Caco-2 (cell line): ENCODE results near the gene ANAPC4. TPM values are rescaled to one million over a fixed set of nuclear protein-coding genes. Genes with fewer than 3 reads are reported as not detected.

Source experiments
- BruUV-seq: library from RNA; stranded (reverse); fragments of 400-500 nt; replicated peaks from 2 replicates; lab custom pipeline; 2021; lab: Mats Ljungman, UMichigan
- CTCF ChIA-PET: fragments of 300-600 bp; sonication (Branson Sonifier 250); formaldehyde crosslinking; loops from one replicate; lab custom pipeline; 2022; ENCODE audit warnings: antibody characterized with exemption; lab: Charles Lee
- POLR2A ChIA-PET: fragments of 300-600 bp; sonication (Branson Sonifier 250); formaldehyde crosslinking; loops from one replicate; lab custom pipeline; 2022; ENCODE audit warnings: antibody characterized with exemption; lab: Charles Lee
- DNase-seq, 2 experiments: peaks; one replicate each; pipeline versions ENCODE4 v3.0.0 to v3.0.0-alpha.2; 2020 to 2022
- H3K27me3 ChIP-seq: replicated peaks from 2 replicates; pipeline ENCODE4 v1.6.0; 2011; ENCODE audit warnings: low read length; ENCODE audit not compliant: control insufficient read depth, insufficient read depth
- H3K36me3 ChIP-seq: 2 replicates; pipeline ENCODE4 v1.5.1; 2011; ENCODE audit warnings: low read length; ENCODE audit not compliant: control insufficient read depth, insufficient read depth
- H3K4me1 ChIP-seq: fragments of 250-450 bp; sonication (Bioruptor Pico); 2 replicates; pipeline ENCODE4 v1.5.1; 2020; ENCODE audit warnings: mild to moderate bottlenecking
- H3K4me3 ChIP-seq: 2 replicates; pipeline ENCODE4 v1.5.1; 2011; ENCODE audit warnings: low read depth, mild to moderate bottlenecking, control low read depth, low read length
- H3K9me3 ChIP-seq: fragments of 250-450 bp; sonication (Bioruptor Pico); 2 replicates; pipeline ENCODE4 v1.5.1; 2020; ENCODE audit warnings: mild to moderate bottlenecking, moderate library complexity
- H3K27ac Mint-ChIP-seq: one replicate; pipeline ENCODE4 v1.8.0; 2022; ENCODE audit warnings: mixed read lengths; ENCODE audit not compliant: unreplicated experiment
- H3K27me3 Mint-ChIP-seq: one replicate; pipeline ENCODE4 v1.8.0; 2022; ENCODE audit warnings: mixed read lengths; ENCODE audit not compliant: insufficient read depth, unreplicated experiment
- H3K36me3 Mint-ChIP-seq: one replicate; pipeline ENCODE4 v1.8.0; 2022; ENCODE audit warnings: mild to moderate bottlenecking, mixed read lengths; ENCODE audit not compliant: insufficient read depth, unreplicated experiment
- H3K4me1 Mint-ChIP-seq: one replicate; pipeline ENCODE4 v1.8.0; 2022; ENCODE audit warnings: low read depth, mixed read lengths; ENCODE audit not compliant: unreplicated experiment
- H3K4me3 Mint-ChIP-seq: one replicate; pipeline ENCODE4 v1.8.0; 2022; ENCODE audit warnings: mild to moderate bottlenecking, moderate library complexity, mixed read lengths; ENCODE audit not compliant: unreplicated experiment
- H3K9me3 Mint-ChIP-seq: one replicate; pipeline ENCODE4 v1.8.0; 2022; ENCODE audit warnings: mixed read lengths; ENCODE audit not compliant: unreplicated experiment
- CTCF ChIP-seq, 2 experiments: fragments of 200-600 bp in 1 of 2; IDR thresholded peaks; 1 replicate in 1 of 2; 2 replicates in 1 of 2; pipeline versions ENCODE4 v1.5.1 to v1.8.0; 2011 to 2022; ENCODE audit warnings: antibody characterized with exemption in 1 of 2, control low read depth in 1 of 2, inconsistent platforms in 1 of 2, low read depth in 1 of 2, low read length in 1 of 2, mild to moderate bottlenecking in 1 of 2, moderate library complexity in 1 of 2; ENCODE audit not compliant: insufficient read depth in 1 of 2, severe bottlenecking in 1 of 2, unreplicated experiment in 1 of 2
- intact Hi-C: fragments of 100-400 bp; cut with micrococcal nuclease; formaldehyde crosslinking; loops from one replicate; pipeline ENCODE4 v1.10.0; 2022; ENCODE audit not compliant: unreplicated experiment
- total RNA-seq: library from RNA; stranded (reverse); gene quantifications from 2 replicates; pipeline ENCODE4 v1.2.3, GENCODE V29; 2022

Gene ANAPC4
- total RNA-seq, 1 experiment from 2014 or later = 32.3 TPM

DNA sequence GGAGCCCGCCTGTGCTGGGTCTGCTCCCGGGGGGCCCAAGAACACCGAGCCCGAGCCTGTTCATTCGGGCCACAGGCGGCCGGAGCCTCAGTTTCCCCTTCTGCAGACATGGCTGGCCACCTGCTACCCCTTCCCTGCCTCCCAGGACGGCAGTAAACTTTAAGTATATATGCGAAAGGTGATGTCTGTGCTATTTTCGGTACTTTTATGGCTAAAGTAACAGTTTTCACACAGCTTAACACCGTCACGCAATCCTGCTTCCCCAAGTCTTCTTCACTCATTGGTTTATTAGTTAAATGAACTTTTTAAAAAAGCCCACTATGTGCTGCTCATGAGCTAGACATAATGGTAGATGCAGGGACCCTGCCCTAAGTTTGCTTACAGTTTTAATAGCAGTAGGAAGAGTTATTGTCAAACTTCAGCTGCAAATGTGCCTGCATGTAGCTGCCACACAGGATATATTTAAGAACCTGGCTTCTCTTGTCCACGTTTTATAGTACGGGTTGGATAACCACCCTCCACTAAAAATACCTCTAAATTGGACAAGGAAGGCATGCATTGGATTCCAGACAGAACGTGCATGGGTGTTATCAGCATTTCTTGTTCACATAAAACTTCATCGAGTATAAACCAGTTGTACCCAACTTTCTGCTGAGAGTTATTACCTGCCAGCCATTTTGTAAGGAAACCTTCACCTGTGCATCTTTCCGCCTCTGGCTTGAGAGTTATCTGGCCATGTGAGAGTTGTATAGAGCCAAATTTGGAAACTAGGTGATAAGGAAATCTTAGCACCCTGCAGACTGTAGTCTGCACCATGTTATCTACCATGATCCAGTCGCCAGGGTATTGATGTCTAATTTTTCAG lies 741 bp downstream of the ANAPC4 start:
- DNase-seq = no peak
- CTCF ChIA-PET = interaction anchor here (1.9 kb wide), 1 partner anchor 66 kb away, joined by 5 read pairs; no protein-coding TSS in a partner anchor
- Histone ChIP-seq H3K36me3 (no peaks in the 10 kb centered on the region), H3K4me3 (peak overlapping the region; percentile 84), H3K9me3 (no peaks in the 10 kb centered on the region), H3K4me1 (peaks cover 10% of the 10 kb centered on the region; the same call in 1 of the 2 replicates), H3K27me3 (no peaks in the 10 kb centered on the region)
- Mint-ChIP-seq H3K36me3 (peaks cover 12% of the 10 kb centered on the region), H3K4me1 (peaks cover under 1% of the 10 kb centered on the region), H3K9me3 (no peaks in the 10 kb centered on the region), H3K4me3 (no peak overlapping the region), H3K27ac (peak overlapping the region; percentile 87), H3K27me3 (no peaks in the 10 kb centered on the region)
- intact Hi-C loops = loop anchor here (2.0 to 5.0 kb wide), 3 partner anchors 65 to 216 kb away; partner anchors contain the start of genes PI4K2B, SEPSECS and ZCCHC4
- POLR2A ChIA-PET = no interaction called here
- no peak for TF ChIP-seq CTCF (IDR thresholded peaks at IDR 0.05; ENCODE audit: insufficient read depth in 1 of 2, low read depth in 1 of 2, low read length in 1 of 2, severe bottlenecking in 1 of 2, unreplicated experiment in 1 of 2)
- TSS peak; percentile 61 for BruUV-seq

DNA sequence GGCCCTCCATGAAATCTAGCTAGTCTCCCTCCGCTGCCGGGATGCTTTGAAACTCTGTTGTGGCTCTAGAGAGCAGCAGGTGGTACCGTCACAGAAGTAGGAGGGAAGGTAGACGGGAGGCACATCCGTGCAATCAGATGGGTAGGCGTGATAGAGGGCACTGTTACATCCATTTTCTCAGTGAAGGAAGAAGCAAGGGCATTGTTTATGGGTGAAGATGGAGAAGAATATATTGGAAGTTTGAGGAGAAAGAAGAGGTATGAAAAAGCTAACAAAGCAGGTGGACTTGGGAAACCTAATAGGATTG lies 1.3 kb downstream of the ANAPC4 start:
- Histone ChIP-seq H3K4me3 (no peak overlapping the region), H3K4me1 (peaks cover 10% of the 10 kb centered on the region; the same call in 1 of the 2 replicates), H3K27me3 (no peaks in the 10 kb centered on the region), H3K36me3 (no peaks in the 10 kb centered on the region), H3K9me3 (no peaks in the 10 kb centered on the region)
- Mint-ChIP-seq H3K4me1 (no peaks in the 10 kb centered on the region), H3K9me3 (no peaks in the 10 kb centered on the region), H3K27ac (no peak overlapping the region), H3K27me3 (no peaks in the 10 kb centered on the region), H3K4me3 (no peak overlapping the region), H3K36me3 (peaks cover 12% of the 10 kb centered on the region)
- POLR2A ChIA-PET = no interaction called here
- intact Hi-C loops = loop anchor here (5.0 kb wide), 2 partner anchors 146 to 216 kb away; partner anchors contain the start of genes PI4K2B and SEPSECS
- CTCF ChIA-PET = no interaction called here
- no peak for TF ChIP-seq CTCF (IDR thresholded peaks at IDR 0.05; ENCODE audit: insufficient read depth in 1 of 2, low read depth in 1 of 2, low read length in 1 of 2, severe bottlenecking in 1 of 2, unreplicated experiment in 1 of 2)
- BruUV-seq = no TSS peak
- no peak for DNase-seq

- intact Hi-C loops = loop anchor here (5.0 kb wide), 2 partner anchors 147 to 217 kb away; partner anchors contain the start of genes PI4K2B and SEPSECS
- ChIA-PET CTCF (no interaction called here), POLR2A (no interaction called here)
- no peaks in the 10 kb centered on the region for H3K27me3 Mint-ChIP-seq
- H3K4me1 ChIP-seq = peaks cover 10% of the 10 kb centered on the region; the same call in 1 of the 2 replicates
- DNase-seq = no peak
- no peaks in the 10 kb centered on the region for H3K36me3 ChIP-seq
- no peak overlapping the region for H3K4me3 ChIP-seq
- H3K27me3 ChIP-seq = no peaks in the 10 kb centered on the region
- no peaks in the 10 kb centered on the region for H3K4me1 Mint-ChIP-seq
- BruUV-seq = no TSS peak
- no peaks in the 10 kb centered on the region for H3K9me3 ChIP-seq
- no peak overlapping the region for H3K4me3 Mint-ChIP-seq
- no peak overlapping the region for H3K27ac Mint-ChIP-seq
- no peak for TF ChIP-seq CTCF (IDR thresholded peaks at IDR 0.05; ENCODE audit: insufficient read depth in 1 of 2, low read depth in 1 of 2, low read length in 1 of 2, severe bottlenecking in 1 of 2, unreplicated experiment in 1 of 2)
- peaks cover 20% of the 10 kb centered on the region for H3K36me3 Mint-ChIP-seq
- no peaks in the 10 kb centered on the region for H3K9me3 Mint-ChIP-seq
These were observed 2.5 kb downstream of the ANAPC4 start for GRCh38 chr4:25379591-25379990.
